T-cell (primary cell): Measurements from ENCODE around the gene HAND1. TPM values are rescaled to one million over a fixed set of nuclear protein-coding genes. Genes with fewer than 3 reads are reported as not detected.

Source experiments
- ATAC-seq, 4 experiments: fragments of 200-7000 bp in 3 of 4; fragments of 150-1000 bp in 1 of 4; cut with Tn5 transposase; replicated peaks in 1 of 4; 1 replicate in 3 of 4; 2 replicates in 1 of 4; pipeline ENCODE4 v1.10.0; 2021; ENCODE audit warnings: moderate library complexity in 3 of 4, mild to moderate bottlenecking in 2 of 4, moderate number of reproducible peaks in 1 of 4
- CTCF ChIA-PET, 2 donors: fragments of 300-600 bp; sonication (Branson Sonifier 250); formaldehyde crosslinking; loops; one replicate each; lab custom pipeline; 2022; ENCODE audit warnings: antibody characterized with exemption in 2 of 2; lab: Charles Lee
- POLR2A ChIA-PET, 2 donors: fragments of 300-600 bp; sonication (Branson Sonifier 250); formaldehyde crosslinking; loops; one replicate each; lab custom pipeline; 2022; ENCODE audit warnings: antibody characterized with exemption in 2 of 2; lab: Charles Lee
- DNase-seq, 35 experiments: peaks; one replicate each; pipeline versions ENCODE4 v3.0.0 to v3.0.0-alpha.2; 2013 to 2023
- H3K27ac ChIP-seq: one replicate; pipeline ENCODE4 v1.5.1; 2013; ENCODE audit warnings: low read length
- H3K27me3 ChIP-seq, 2 experiments: replicated peaks in 1 of 2; 1 replicate in 1 of 2; 2 replicates in 1 of 2; pipeline versions ENCODE4 v1.6.1 to v1.7.0; 2013; ENCODE audit warnings: low read length in 1 of 2, mixed read lengths in 1 of 2; ENCODE audit not compliant: control insufficient read depth in 2 of 2, insufficient read depth in 2 of 2; ENCODE audit errors: extremely low read depth in 1 of 2
- H3K36me3 ChIP-seq, 2 donors: 1 replicate in 1 of 2; 2 replicates in 1 of 2; pipeline versions ENCODE4 v1.6.1 to v1.7.0; 2013; ENCODE audit warnings: low read length in 1 of 2; ENCODE audit not compliant: control insufficient read depth in 2 of 2, insufficient read depth in 1 of 2; ENCODE audit errors: extremely low read depth in 1 of 2
- H3K4me1 ChIP-seq, 2 experiments: 1 replicate in 1 of 2; 2 replicates in 1 of 2; pipeline versions ENCODE4 v1.6.1 to v1.7.0; 2013; ENCODE audit warnings: low read length in 2 of 2, mixed read lengths in 1 of 2; ENCODE audit not compliant: insufficient read depth in 2 of 2, control insufficient read depth in 1 of 2; ENCODE audit errors: extremely low read depth in 1 of 2
- H3K4me3 ChIP-seq, 2 donors: 1 replicate in 1 of 2; 2 replicates in 1 of 2; pipeline versions ENCODE4 v1.5.1 to v1.7.0; 2013; ENCODE audit warnings: mild to moderate bottlenecking in 2 of 2, low read length in 1 of 2, moderate library complexity in 1 of 2; ENCODE audit not compliant: control insufficient read depth in 1 of 2; ENCODE audit errors: extremely low read depth in 1 of 2
- H3K9me3 ChIP-seq: 2 replicates; pipeline ENCODE4 v1.7.0; 2013
- H3K27ac Mint-ChIP-seq, 2 donors: one replicate each; pipeline ENCODE4 v1.8.0; 2020 to 2021; ENCODE audit warnings: mild to moderate bottlenecking in 2 of 2, mixed read lengths in 2 of 2
- H3K27me3 Mint-ChIP-seq, 2 donors: one replicate each; pipeline ENCODE4 v1.8.0; 2021 to 2022; ENCODE audit warnings: mixed read lengths in 2 of 2
- H3K36me3 Mint-ChIP-seq: one replicate; pipeline ENCODE4 v1.8.0; 2021; ENCODE audit warnings: mixed read lengths
- H3K4me1 Mint-ChIP-seq, 3 donors: one replicate each; pipeline ENCODE4 v1.8.0; 2020 to 2022; ENCODE audit warnings: mixed read lengths in 3 of 3, mild to moderate bottlenecking in 1 of 3
- H3K4me3 Mint-ChIP-seq, 3 donors: one replicate each; pipeline ENCODE4 v1.8.0; 2020 to 2022; ENCODE audit warnings: mild to moderate bottlenecking in 3 of 3, mixed read lengths in 3 of 3, moderate library complexity in 3 of 3
- H3K9me3 Mint-ChIP-seq, 3 donors: one replicate each; pipeline ENCODE4 v1.8.0; 2020 to 2022; ENCODE audit warnings: mixed read lengths in 3 of 3
- WGBS: methylation state at CpG from one replicate; pipeline ENCODE4 v1.1.5; 2013; ENCODE audit warnings: missing lambda C conversion rate; ENCODE audit not compliant: insufficient coverage; 5-methylcytosine and 5-hydroxymethylcytosine counted together
- total RNA-seq, 35 experiments: library from RNA in 6 of 35; stranded (reverse) in 6 of 35; fragments of 120-200 nt in 1 of 35; gene quantifications; one replicate each; pipeline versions ENCODE4 v1.2.1 to v1.2.4 and lab custom pipeline; 2013 to 2026

Gene HAND1
- total RNA-seq, 5 donors from 2014 or later (not counting 1 experiment from before 2014, with no cell fraction given) = not detected

DNA sequence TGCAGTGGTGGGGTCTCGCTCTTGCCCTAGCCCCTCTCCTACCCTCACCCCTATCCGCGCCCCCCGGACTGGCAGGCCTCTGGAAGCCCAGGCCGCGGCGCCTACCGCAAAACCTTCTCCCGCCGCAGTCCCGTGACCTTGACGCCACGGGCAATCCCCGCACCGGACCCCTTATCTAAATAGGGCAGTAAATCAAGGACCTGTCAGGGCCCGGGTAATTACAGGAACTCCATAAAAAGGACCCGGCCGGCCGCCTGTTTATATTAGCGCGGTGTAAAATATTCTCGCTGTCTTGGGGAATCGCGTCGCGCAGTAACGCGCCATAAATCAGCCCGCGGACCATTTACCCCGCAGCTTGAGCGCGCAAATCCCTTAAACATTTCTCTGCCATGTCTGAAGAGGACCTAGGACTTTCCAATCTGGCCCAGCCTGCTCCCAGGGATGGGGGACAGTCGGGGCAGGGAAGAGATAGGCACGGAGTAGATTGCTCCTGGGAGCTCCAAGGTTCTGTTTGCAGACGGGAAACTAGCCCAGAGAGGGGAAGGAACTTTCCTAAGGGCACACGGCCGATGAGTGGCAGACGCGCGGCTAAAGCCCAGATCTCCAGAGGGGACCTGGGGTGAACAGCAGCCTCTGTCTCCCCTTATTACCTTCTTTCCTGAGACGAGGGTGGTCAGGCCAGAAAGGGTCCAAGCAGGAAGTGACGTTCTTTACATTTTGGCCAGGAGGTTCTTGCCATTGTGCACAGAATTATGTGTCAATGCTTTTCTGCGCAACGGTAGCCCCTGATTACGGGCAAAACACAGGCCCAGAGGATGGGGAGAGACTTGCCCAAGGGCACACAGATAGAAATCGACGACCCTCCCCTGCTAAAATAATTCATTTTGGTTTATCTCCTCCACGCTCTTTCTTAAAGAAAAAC lies 4.8 kb upstream of the HAND1 start:
- peaks cover 2 to 31% of the 10 kb centered on the region in 2 experiments for H3K4me1 ChIP-seq
- no peaks in the 10 kb centered on the region for H3K9me3 ChIP-seq
- peaks cover 33 to 38% (median 37%) of the 10 kb centered on the region in 3 donors for H3K4me1 Mint-ChIP-seq
- peak overlapping the region in 1 of 3 donors; percentile 6 for H3K4me3 Mint-ChIP-seq
- no peak overlapping the region for H3K27ac ChIP-seq
- 9% methylated on average over 39 of the region's 49 CpGs for WGBS
- ATAC-seq = no peak
- peaks cover 86 to 93% of the 10 kb centered on the region in 2 donors for H3K27me3 Mint-ChIP-seq
- no peak for DNase-seq
- CTCF ChIA-PET = no interaction called here
- H3K27me3 ChIP-seq = peaks cover 57 to 77% of the 10 kb centered on the region in 2 experiments
- POLR2A ChIA-PET = no interaction called here
- H3K27ac Mint-ChIP-seq = no peak overlapping the region
- H3K4me3 ChIP-seq = no peak overlapping the region
- no peaks in the 10 kb centered on the region for H3K36me3 ChIP-seq
- no peaks in the 10 kb centered on the region for H3K9me3 Mint-ChIP-seq
- no peaks in the 10 kb centered on the region for H3K36me3 Mint-ChIP-seq

DNA sequence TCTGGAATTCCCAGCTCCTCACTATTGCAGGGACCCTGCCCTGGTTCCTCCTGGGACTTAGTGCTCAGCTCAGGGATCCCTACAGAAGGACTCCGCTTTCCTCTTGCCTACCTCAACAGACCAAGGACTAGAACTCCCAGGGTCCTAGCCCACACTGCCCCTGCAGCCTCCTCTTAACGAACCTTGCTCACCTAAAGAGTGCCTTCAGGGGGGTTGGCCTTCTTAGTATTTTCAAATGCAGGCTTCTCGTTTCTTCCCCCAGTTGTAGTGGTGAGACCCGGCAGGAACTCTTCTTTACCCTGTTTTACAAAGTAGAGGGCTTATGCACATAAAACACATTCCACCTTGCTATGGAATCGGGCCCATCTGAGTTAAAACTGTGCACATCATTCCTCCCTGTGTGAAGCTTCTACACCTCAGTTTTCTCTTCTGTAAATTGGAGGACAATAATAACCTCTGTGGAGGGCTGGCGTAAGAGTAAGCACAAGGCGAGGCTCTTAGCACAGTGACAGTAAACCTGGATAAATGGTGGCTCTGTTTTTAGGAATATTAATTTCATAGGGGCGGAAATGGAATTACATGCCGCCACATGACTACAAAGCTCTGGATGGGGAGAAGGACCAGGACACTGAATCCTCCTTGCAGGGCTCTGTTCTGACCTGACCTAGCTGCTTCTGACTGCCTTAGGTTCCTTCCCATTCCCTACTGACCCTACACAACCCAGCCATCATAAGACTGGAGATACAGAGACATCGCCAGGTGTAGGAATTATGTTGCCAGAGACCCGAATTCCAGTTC lies 3.8 kb upstream of the HAND1 start:
- no peak overlapping the region for H3K27ac Mint-ChIP-seq
- no peak overlapping the region for H3K27ac ChIP-seq
- peaks cover 53 to 82% of the 10 kb centered on the region in 2 experiments for H3K27me3 ChIP-seq
- H3K36me3 Mint-ChIP-seq = no peaks in the 10 kb centered on the region
- H3K9me3 ChIP-seq = no peaks in the 10 kb centered on the region
- no peaks in the 10 kb centered on the region for H3K36me3 ChIP-seq
- WGBS = 20% methylated on average over 5 of the region's 11 CpGs
- H3K4me1 Mint-ChIP-seq = peaks cover 40 to 45% (median 45%) of the 10 kb centered on the region in 3 donors
- DNase-seq (no peak), ATAC-seq (no peak)
- H3K27me3 Mint-ChIP-seq = peaks cover 87 to 92% of the 10 kb centered on the region in 2 donors
- peaks cover 3 to 41% of the 10 kb centered on the region in 2 experiments for H3K4me1 ChIP-seq
- no peak overlapping the region for H3K4me3 ChIP-seq
- ChIA-PET CTCF (interaction anchor here in 1 of 2 donors (1.1 kb wide), 1 partner anchor 13 kb away, joined by 4 read pairs; no protein-coding TSS in a partner anchor), POLR2A (no interaction called here)
- no peak overlapping the region for H3K4me3 Mint-ChIP-seq
- no peaks in the 10 kb centered on the region for H3K9me3 Mint-ChIP-seq

DNA sequence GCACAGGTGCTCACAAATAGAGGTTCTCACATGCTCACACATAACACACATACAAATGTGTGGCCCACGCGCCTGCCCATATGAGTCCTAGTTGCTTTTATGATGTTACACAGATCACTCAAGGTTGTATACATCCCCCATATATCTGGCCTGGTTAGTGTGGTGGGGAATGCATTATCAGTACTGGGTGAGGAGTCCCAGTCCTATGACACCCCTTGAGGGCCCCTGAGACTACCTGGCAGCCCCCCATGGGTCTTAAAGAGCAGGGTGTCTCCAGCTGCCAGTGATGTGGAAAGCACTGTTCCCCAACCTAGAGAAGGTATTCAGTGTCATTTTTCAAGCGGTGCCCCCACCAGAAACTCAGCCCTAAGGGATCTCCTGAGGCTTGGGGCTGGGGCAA lies 2.8 kb upstream of the HAND1 start:
- no peak overlapping the region for H3K27ac Mint-ChIP-seq
- WGBS = 0% methylated on average over 1 of the region's 3 CpGs
- H3K4me1 ChIP-seq = peaks cover 12 to 50% of the 10 kb centered on the region in 2 experiments
- no peaks in the 10 kb centered on the region for H3K9me3 Mint-ChIP-seq
- H3K4me3 ChIP-seq = no peak overlapping the region
- peaks cover 85 to 92% of the 10 kb centered on the region in 2 donors for H3K27me3 Mint-ChIP-seq
- H3K36me3 Mint-ChIP-seq = no peaks in the 10 kb centered on the region
- DNase-seq (no peak), ATAC-seq (no peak)
- CTCF ChIA-PET = interaction anchor here in 1 of 2 donors (1.1 kb wide), 1 partner anchor 12 kb away, joined by 4 read pairs; no protein-coding TSS in a partner anchor
- peaks cover 50 to 55% (median 54%) of the 10 kb centered on the region in 3 donors for H3K4me1 Mint-ChIP-seq
- POLR2A ChIA-PET = no interaction called here
- no peaks in the 10 kb centered on the region for H3K36me3 ChIP-seq
- H3K27me3 ChIP-seq = peaks cover 48 to 85% of the 10 kb centered on the region in 2 experiments
- no peak overlapping the region for H3K27ac ChIP-seq
- no peak overlapping the region for H3K4me3 Mint-ChIP-seq
- no peaks in the 10 kb centered on the region for H3K9me3 ChIP-seq

- Histone ChIP-seq H3K27ac (no peak overlapping the region), H3K4me1 (peaks cover 15 to 57% of the 10 kb centered on the region in 2 experiments), H3K36me3 (no peaks in the 10 kb centered on the region), H3K4me3 (no peak overlapping the region), H3K9me3 (no peaks in the 10 kb centered on the region), H3K27me3 (peaks cover 48 to 92% of the 10 kb centered on the region in 2 experiments)
- POLR2A ChIA-PET = no interaction called here
- Mint-ChIP-seq H3K4me1 (peaks cover 56 to 62% (median 56%) of the 10 kb centered on the region in 3 donors), H3K9me3 (no peaks in the 10 kb centered on the region), H3K27me3 (peaks cover 85 to 92% of the 10 kb centered on the region in 2 donors), H3K27ac (peak overlapping the region in 1 of 2 donors; percentile 40), H3K36me3 (no peaks in the 10 kb centered on the region), H3K4me3 (no peak overlapping the region)
- WGBS = 17% methylated on average over 19 of the region's 31 CpGs
- CTCF ChIA-PET = no interaction called here
- DNase-seq = no peak
- ATAC-seq = peak in 1 of 4 experiments; percentile 71
These were observed 2.1 kb upstream of the HAND1 start for GRCh38 chr5:154479944-154480750.

- ChIA-PET POLR2A (no interaction called here), CTCF (no interaction called here)
- peaks cover 20 to 64% of the 10 kb centered on the region in 2 experiments for H3K4me1 ChIP-seq
- WGBS = 6% methylated on average over 37 of the region's 44 CpGs
- H3K27me3 Mint-ChIP-seq = peaks cover 85 to 92% of the 10 kb centered on the region in 2 donors
- ATAC-seq (no peak), DNase-seq (no peak)
- H3K36me3 ChIP-seq = no peaks in the 10 kb centered on the region
- peak overlapping the region; percentile 40 to 63 (median 49) for H3K4me3 Mint-ChIP-seq
- no peak overlapping the region for H3K4me3 ChIP-seq
- no peaks in the 10 kb centered on the region for H3K36me3 Mint-ChIP-seq
- H3K4me1 Mint-ChIP-seq = peaks cover 64 to 67% (median 64%) of the 10 kb centered on the region in 3 donors
- peaks cover 46 to 94% of the 10 kb centered on the region in 2 experiments for H3K27me3 ChIP-seq
- no peaks in the 10 kb centered on the region for H3K9me3 Mint-ChIP-seq
- no peak overlapping the region for H3K27ac Mint-ChIP-seq
- no peak overlapping the region for H3K27ac ChIP-seq
- H3K9me3 ChIP-seq = no peaks in the 10 kb centered on the region
These were observed 1.3 kb upstream of the HAND1 start for GRCh38 chr5:154479160-154479943.
